WERI-Rb-1 (cell line): Measurements from ENCODE around the gene RPL22.

Source experiments
- DNase-seq: peaks from one replicate; pipeline ENCODE4 v3.0.0-alpha.2; 2020
- H3K27ac ChIP-seq: fragments of 250-450 bp; sonication (Bioruptor Pico); 2 replicates; pipeline ENCODE4 v1.5.1; 2020; ENCODE audit warnings: mild to moderate bottlenecking, moderate library complexity
- H3K27me3 ChIP-seq: fragments of 250-450 bp; sonication (Bioruptor Pico); 2 replicates; pipeline ENCODE4 v1.5.1; 2021; ENCODE audit warnings: mild to moderate bottlenecking, low read depth, moderate library complexity; ENCODE audit not compliant: insufficient read depth, severe bottlenecking
- H3K36me3 ChIP-seq: fragments of 250-450 bp; sonication (Bioruptor Pico); 2 replicates; pipeline ENCODE4 v1.5.1; 2020; ENCODE audit warnings: mild to moderate bottlenecking, moderate library complexity
- H3K4me3 ChIP-seq: 2 replicates; pipeline ENCODE4 v1.5.1; 2011; ENCODE audit warnings: low read depth, mild to moderate bottlenecking, control low read depth, low read length
- H3K9me3 ChIP-seq: fragments of 250-450 bp; sonication (Bioruptor Pico); 2 replicates; pipeline ENCODE4 v1.5.1; 2021; ENCODE audit warnings: mild to moderate bottlenecking, moderate library complexity; ENCODE audit not compliant: severe bottlenecking
- TF ChIP-seq, protein P1 (sequence below): IDR thresholded peaks from 2 replicates; pipeline ENCODE4 v1.5.1; 2011; ENCODE audit warnings: low read depth, mild to moderate bottlenecking, control low read depth, inconsistent platforms, low read length

Gene RPL22

DNA sequence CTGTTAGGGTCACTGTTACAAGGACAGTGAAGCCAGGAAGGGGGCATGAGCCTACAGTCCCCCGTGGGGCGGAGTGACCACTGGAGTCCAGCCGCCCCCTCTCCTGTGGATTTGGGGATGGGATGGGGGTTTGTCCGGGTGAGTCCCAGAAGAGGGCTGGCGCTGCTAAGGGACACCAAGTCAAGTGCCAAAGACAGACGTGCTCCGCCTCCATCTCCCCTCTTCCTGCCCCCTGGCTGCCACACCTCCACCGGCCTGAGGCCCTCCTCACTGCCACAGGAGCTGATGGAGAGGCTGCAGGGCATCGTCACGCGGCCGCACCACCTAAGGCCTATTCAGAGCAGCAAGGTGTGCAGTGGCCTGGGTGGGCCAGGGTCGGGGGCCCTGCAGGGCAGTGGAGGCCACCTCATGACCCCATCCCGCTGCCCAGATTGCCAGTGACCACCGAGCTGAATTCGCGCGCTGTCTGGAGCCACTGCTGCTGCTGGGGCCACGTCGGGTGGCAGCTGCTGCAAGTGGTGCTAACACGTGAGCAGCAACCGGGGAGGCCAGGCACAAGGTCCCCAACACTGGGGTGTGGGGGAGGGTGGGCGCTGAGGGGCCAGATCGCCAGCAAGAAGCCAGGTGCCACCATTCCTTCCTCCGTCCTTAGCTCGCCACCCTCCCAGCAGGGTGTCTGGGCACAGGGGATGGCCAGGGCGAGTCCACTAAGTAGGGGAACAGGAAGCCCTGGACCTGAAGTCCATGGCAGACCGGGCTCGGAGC lies 11.4 kb upstream of the RPL22 start:
- H3K4me3 ChIP-seq, result no peak overlapping the region
- no peaks in the 10 kb centered on the region for H3K9me3 ChIP-seq
- H3K27me3 ChIP-seq, result no peaks in the 10 kb centered on the region
- TF ChIP-seq, protein P1, sequence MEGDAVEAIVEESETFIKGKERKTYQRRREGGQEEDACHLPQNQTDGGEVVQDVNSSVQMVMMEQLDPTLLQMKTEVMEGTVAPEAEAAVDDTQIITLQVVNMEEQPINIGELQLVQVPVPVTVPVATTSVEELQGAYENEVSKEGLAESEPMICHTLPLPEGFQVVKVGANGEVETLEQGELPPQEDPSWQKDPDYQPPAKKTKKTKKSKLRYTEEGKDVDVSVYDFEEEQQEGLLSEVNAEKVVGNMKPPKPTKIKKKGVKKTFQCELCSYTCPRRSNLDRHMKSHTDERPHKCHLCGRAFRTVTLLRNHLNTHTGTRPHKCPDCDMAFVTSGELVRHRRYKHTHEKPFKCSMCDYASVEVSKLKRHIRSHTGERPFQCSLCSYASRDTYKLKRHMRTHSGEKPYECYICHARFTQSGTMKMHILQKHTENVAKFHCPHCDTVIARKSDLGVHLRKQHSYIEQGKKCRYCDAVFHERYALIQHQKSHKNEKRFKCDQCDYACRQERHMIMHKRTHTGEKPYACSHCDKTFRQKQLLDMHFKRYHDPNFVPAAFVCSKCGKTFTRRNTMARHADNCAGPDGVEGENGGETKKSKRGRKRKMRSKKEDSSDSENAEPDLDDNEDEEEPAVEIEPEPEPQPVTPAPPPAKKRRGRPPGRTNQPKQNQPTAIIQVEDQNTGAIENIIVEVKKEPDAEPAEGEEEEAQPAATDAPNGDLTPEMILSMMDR, result no peak
- no peak overlapping the region for H3K27ac ChIP-seq
- no peak for DNase-seq
- H3K36me3 ChIP-seq, result peaks cover 34% of the 10 kb centered on the region

DNA sequence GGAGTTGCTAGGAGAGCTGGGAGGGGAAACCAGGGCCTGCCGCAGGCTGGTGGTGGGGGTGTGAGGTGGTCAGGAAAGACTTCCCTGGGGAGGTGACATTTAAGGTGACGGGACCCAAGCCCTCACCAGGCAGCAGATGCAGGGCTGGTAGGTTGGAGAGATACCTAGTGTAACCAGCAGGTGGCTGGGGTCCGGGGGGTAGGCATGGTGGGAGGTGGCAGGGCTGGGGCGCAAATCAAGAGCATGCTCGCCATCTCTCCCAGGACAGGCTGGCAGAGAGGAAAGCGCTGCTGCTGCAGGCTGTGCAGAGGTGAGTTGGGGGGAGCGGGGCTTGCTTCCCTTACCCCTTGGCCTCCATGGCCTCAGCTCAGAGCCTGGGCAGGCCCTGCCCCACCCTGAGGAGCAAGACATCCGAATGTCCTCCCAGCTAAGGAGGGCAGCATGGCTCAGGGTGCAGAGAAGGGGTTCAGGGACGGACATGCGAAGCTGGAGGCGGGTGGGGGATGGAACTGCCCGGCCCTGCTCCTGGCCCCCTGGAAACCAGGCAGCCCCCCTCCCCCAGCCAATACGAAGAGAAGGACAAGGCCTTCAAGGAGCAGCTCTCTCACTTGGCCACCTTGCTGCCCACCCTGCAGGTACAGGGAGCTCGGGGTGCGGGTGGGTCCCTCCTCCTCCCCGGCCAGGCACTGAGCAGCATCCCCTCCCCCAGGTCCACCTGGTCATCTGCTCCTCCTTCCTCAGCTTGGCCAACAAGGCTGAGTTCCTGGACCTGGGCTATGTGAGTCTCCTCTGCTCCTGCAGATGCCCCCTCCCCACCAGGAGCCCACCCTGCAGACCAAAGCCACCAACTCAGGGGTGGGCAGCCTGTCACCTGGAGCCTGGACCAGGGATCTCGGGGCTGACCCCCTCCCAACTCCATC lies 10.5 kb upstream of the RPL22 start:
- Histone ChIP-seq H3K36me3 (peaks cover 35% of the 10 kb centered on the region), H3K9me3 (no peaks in the 10 kb centered on the region), H3K4me3 (peak overlapping the region; percentile 58), H3K27ac (peak overlapping the region; percentile 90), H3K27me3 (no peaks in the 10 kb centered on the region)
- TF ChIP-seq, protein P1, result peak; percentile 66
- peak; percentile 73 for DNase-seq

DNA sequence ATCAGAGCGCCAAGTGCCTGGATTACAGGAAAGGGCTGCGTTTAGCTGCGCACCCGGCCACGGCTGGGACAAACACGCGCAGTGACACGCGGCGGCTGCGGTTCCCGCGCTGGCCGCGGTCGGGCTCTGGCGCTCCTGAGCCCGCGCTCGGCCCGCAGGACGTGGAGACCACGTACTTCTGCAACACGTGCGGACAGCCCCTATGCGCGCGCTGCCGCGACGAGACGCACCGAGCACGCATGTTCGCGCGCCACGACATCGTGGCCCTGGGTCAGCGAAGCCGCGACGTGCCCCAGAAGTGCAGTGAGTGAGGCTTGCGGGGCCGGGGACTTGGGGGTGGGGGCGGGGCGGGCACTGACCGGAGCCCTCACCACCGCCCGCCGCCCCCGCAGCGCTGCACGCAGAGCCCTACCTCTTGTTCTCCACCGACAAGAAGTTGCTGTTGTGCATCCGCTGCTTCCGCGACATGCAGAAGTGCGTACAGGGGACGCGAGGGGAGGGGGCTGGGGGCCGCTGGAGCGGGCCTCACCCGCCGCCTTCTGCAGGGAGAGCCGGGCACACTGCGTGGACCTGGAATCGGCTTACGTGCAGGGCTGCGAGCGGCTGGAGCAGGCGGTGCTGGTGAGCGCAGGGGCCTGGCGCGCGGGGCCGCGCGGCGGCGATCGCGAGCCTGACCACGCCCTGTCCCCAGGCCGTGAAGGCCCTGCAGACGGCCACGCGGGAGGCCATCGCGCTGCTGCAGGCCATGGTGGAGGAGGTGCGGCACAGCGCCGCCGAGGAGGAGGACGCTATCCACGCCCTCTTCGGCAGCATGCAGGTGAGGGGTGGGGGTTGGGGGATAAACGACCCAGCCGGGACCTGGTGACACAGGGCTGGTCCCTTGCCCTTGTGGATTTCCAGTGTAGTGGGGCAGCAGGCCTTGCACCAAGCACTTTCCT lies 9.6 kb upstream of the RPL22 start:
- no peaks in the 10 kb centered on the region for H3K9me3 ChIP-seq
- H3K27ac ChIP-seq, result peak overlapping the region; percentile 90
- TF ChIP-seq, protein P1, result peak; percentile 84
- H3K36me3 ChIP-seq, result peaks cover 35% of the 10 kb centered on the region
- H3K4me3 ChIP-seq, result peak overlapping the region; percentile 58
- no peaks in the 10 kb centered on the region for H3K27me3 ChIP-seq
- DNase-seq, result peak; percentile 83

DNA sequence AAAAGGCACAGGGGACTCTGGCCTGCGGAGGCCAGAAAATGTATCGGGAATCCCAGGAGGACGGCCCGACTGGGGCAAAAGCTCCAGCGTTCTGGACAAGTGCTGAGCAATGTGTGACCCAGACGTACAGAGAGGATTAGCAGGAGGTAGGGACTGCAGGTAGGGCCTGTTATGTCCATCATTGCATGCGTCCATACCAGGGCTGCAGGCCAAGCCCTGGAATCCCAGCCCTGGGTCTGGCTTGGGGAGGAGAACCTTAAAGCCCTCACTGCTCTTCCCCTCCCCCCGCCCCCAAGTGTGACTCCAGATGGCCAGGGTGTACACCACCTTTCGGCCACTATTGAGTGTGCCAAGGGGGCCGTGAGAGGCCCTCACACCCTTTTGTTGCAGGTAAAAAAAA lies 8.5 kb upstream of the RPL22 start:
- Histone ChIP-seq H3K36me3 (peaks cover 32% of the 10 kb centered on the region), H3K4me3 (peak overlapping the region; percentile 58), H3K9me3 (no peaks in the 10 kb centered on the region), H3K27me3 (no peaks in the 10 kb centered on the region), H3K27ac (peak overlapping the region; percentile 90)
- TF ChIP-seq, protein P1, result no peak
- peak; percentile 55 for DNase-seq

DNA sequence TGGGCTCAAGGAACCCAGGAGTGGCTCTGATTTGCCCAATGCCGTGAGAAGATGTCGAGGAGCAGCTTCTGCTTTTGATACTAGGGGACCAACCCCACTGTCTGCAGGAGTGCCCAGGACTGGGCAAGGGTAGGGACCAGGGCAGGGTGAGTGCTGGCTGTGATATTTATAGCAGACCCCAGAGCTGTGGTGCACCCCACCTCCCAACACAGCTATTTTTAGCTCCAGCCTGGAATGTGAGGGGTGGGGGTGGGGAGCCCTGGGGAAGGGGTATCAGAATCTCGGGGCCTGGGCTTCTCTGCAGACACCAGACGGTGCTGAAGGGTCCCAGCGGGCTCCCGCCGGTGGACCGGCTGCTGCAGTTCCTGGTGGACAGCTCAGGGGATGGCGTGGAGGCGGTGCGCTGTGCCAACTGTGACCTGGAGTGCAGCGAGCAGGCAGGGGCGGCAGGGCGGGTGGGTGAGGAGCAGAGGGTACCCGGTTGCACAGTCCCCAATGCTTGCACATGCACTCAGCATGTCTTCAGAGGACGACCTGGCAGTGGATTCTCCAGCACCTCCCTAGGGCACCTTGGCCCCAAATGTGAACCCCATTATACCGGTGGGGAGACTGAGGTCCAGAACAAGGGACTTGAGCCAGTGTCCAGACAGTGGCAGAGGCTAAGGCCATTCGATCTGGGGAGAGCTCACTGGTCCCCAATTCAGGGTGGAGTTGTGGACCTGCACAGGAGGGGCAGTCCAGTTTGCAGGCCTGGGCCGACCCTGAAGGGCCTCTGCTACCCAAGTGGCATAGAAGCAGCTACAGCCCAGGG lies 7.9 kb upstream of the RPL22 start:
- TF ChIP-seq, protein P1, result no peak

More for the DNA sequence above, 7.9 kb upstream of the RPL22 start:
- no peak for DNase-seq
- H3K36me3 ChIP-seq, result peaks cover 26% of the 10 kb centered on the region
- no peaks in the 10 kb centered on the region for H3K9me3 ChIP-seq
- no peaks in the 10 kb centered on the region for H3K27me3 ChIP-seq
- H3K27ac ChIP-seq, result peak overlapping the region; percentile 90
- H3K4me3 ChIP-seq, result peak overlapping the region; percentile 58
